Stimulated activated CD4-positive, alpha-beta T cell treated with anti-CD3 and anti-CD28 coated beads, Interleukin-2, amount 100 ng/mL, for 48 hours (primary cell): Measurements from ENCODE around the gene PRSS3.
"Not testable (repeated sequence)": the region's sequence is repeated elsewhere in the genome, so short reads cannot be mapped to it uniquely, and the experiment has no call there.

Experiments used
- DNase-seq, 2 donors: peaks; one replicate each; pipeline ENCODE4 v3.0.0-alpha.2; 2020

The PRSS3 gene

GRCh38 chr9:33818847-33819500 is 23.6 kb downstream of the PRSS3 start:
- DNase-seq = no peak

- DNase-seq = no peak
Measured at GRCh38 chr9:33820231-33820745, 24.9 kb downstream of the PRSS3 start.

- no peak for DNase-seq
Measured at GRCh38 chr9:33823801-33824200, 28.4 kb downstream of the PRSS3 start.

GRCh38 chr9:33827285-33827684 is 31.9 kb downstream of the PRSS3 start:
- DNase-seq = not testable (repeated sequence)

GRCh38 chr9:33829641-33830230 is 34.4 kb downstream of the PRSS3 start:
- not testable (repeated sequence) for DNase-seq

DNA sequence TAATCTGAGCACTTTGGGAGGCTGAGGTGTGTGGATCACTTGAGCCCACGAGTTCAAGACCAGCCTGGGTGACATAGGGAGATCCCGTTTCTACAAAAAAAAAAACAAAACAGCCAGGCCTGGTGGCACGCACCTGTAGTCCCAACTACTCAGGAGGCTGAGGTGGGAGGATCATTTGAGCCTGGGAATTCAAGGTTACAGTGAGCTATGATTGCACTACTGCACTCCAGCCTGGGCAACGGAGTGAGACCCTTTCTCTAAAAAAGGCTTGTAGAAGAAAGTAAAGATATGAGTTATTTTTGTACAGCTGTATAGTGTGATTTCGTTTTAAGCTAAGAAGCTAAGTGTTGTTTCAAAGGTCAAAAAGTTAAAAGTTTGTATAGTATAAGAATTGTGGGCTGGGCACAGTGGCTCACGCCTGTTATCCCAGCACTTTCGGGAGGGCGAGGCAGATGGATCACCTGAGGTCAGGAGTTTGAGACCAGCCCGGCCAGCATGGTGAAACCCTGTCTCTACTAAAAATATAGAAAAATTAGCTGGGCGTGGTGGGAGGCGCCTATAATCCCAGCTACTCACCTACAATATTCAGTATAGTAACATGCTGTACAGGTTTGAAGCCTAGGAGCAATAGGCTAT is 40.4 kb downstream of the PRSS3 start:
- no peak for DNase-seq

- DNase-seq = not testable (repeated sequence)
Measured at GRCh38 chr9:33836261-33836660, 40.9 kb downstream of the PRSS3 start.

- DNase-seq = no peak
Measured at GRCh38 chr9:33837138-33837537, 41.8 kb downstream of the PRSS3 start.

DNA sequence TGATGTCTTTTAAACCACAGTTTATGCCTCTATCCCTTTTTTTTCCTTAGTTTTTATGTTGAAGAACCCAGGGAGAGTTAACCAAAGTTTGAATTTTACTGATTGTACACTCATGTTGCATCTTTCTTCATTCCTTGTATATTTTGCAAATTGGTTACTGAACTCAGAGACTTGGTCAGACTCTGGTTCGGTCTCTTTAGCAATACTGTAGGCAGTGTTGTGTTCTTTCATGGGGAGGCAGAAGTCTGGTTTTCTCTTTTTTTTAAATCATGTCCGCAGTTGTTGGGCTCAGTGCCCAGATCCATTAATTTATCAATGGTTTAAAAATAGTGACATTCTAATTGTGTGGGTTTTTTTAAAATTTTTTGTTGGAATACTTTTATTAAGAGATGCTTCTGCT is 45.0 kb downstream of the PRSS3 start:
- no peak for DNase-seq

- DNase-seq = no peak
Measured at GRCh38 chr9:33843312-33843961, 48.1 kb downstream of the PRSS3 start.

- DNase-seq = no peak
Measured at GRCh38 chr9:33846231-33846630, 50.9 kb downstream of the PRSS3 start.

DNA sequence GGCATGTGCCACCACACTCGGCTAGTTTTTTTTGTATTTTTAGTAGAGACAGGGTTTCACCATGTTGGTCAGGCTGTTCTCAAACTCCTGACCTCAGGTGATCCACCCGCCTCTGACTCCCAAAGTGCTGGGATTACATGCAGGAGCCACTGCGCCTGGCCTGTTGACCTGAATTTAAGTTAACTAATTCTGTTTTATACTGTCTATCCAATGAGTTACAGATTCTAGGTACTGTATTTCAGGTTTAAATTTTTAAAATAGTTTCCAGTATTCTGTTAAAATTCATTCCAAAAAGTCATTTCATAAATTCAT is 52.5 kb downstream of the PRSS3 start:
- not testable (repeated sequence) for DNase-seq
